ENCODE measurements around the gene CDC34. TPM values are rescaled to one million over a fixed set of nuclear protein-coding genes. Genes with fewer than 3 reads are reported as not detected.
A peak's percentile ranks its signal among the peaks of the same experiment; 100 is the strongest.

CDC34 gene
- total RNA-seq, 1 experiment from 2014 or later = 76.2 TPM

- Histone ChIP-seq H3K27me3 (no peaks in the 10 kb centered on the region), H3K36me3 (no peaks in the 10 kb centered on the region), H3K27ac (no peak overlapping the region), H3K9me3 (replicated peaks) (no peaks in the 10 kb centered on the region), H3K4me1 (peaks cover 11% of the 10 kb centered on the region), H3K4me3 (peak overlapping the region; percentile 97)
- no peak for DNase-seq
Observed at GRCh38 chr19:508204-509150, 23.1 kb upstream of the CDC34 start.

DNA sequence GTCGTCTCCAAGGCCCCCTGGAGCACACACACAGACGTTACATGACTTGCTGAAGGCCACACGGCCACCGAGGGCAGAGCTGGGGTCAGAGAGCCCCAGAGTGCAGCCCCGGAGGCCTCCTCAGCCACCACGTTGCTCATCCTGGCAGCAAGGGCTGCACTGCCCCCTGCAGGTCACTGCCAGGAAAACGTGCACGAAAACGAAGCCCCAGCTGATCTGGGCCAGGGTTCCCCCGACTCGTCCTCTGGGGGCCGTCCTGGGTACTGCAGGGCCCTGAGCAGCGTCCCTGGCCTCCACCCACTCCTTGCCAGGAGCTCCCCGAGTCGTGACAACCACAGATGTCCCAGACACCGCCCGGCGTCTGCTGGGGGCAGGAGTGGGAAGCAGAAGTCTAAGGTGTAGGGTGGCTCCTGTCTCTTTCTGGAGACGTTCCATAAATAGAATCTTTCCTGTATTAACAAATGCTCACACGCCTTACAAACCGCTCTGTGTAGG, 20.9 kb upstream of the CDC34 start:
- no peaks in the 10 kb centered on the region for H3K27me3 ChIP-seq
- no peaks in the 10 kb centered on the region for H3K9me3 ChIP-seq (replicated peaks)
- no peaks in the 10 kb centered on the region for H3K36me3 ChIP-seq
- peaks cover 11% of the 10 kb centered on the region for H3K4me1 ChIP-seq
- H3K27ac ChIP-seq = peak overlapping the region; percentile 86
- DNase-seq = peak; percentile 87 to 95
- H3K4me3 ChIP-seq = peak overlapping the region; percentile 13

GRCh38 chr19:511101-511851, 20.3 kb upstream of the CDC34 start:
- Histone ChIP-seq H3K4me3 (peak overlapping the region; percentile 13), H3K9me3 (replicated peaks) (no peaks in the 10 kb centered on the region), H3K27me3 (no peaks in the 10 kb centered on the region), H3K27ac (peak overlapping the region; percentile 86), H3K36me3 (no peaks in the 10 kb centered on the region), H3K4me1 (peaks cover 11% of the 10 kb centered on the region)
- DNase-seq = peak; percentile 88 to 90

GRCh38 chr19:512547-513365, 18.8 kb upstream of the CDC34 start:
- H3K4me1 ChIP-seq = peaks cover 11% of the 10 kb centered on the region
- H3K27me3 ChIP-seq = no peaks in the 10 kb centered on the region
- H3K9me3 ChIP-seq (replicated peaks) = no peaks in the 10 kb centered on the region
- no peak overlapping the region for H3K4me3 ChIP-seq
- H3K27ac ChIP-seq = no peak overlapping the region
- no peaks in the 10 kb centered on the region for H3K36me3 ChIP-seq
- DNase-seq = peak in 1 of 2 experiments; percentile 44

- H3K4me1 ChIP-seq = peaks cover 11% of the 10 kb centered on the region
- H3K36me3 ChIP-seq = no peaks in the 10 kb centered on the region
- H3K4me3 ChIP-seq = no peak overlapping the region
- H3K9me3 ChIP-seq (replicated peaks) = no peaks in the 10 kb centered on the region
- DNase-seq = no peak
- no peak overlapping the region for H3K27ac ChIP-seq
- no peaks in the 10 kb centered on the region for H3K27me3 ChIP-seq
Observed at GRCh38 chr19:513368-514165, 18.0 kb upstream of the CDC34 start.

DNA sequence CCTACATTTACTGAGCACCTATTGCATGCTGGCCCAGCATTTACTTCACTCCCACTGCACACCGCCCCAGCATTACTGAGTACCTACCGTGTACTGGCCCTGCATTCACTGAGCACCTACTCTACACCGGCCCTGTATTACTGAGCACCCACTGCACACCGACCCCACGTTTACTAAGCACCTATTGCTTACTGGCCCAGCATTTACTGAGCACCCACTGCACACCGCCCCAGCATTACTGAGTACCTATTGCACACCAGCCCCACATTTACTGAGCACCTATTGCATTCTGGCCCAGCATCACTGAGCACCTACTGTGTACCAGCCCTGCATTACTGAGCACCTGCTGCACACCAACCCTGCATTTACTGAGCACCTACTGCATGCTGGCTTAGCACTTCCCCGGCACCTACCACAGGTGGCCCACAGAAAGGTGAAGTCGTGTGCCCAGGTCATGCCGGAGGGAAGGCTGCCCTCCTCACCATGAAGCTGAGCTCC, 17.3 kb upstream of the CDC34 start:
- peaks cover 11% of the 10 kb centered on the region for H3K4me1 ChIP-seq

GRCh38 chr19:517721-518597, 13.6 kb upstream of the CDC34 start:
- H3K27ac ChIP-seq = no peak overlapping the region
- H3K9me3 ChIP-seq (replicated peaks) = no peaks in the 10 kb centered on the region; the same call in 1 of the 2 replicates
- no peak for DNase-seq
- no peak overlapping the region for H3K4me3 ChIP-seq
- H3K4me1 ChIP-seq = no peaks in the 10 kb centered on the region
- H3K36me3 ChIP-seq = no peaks in the 10 kb centered on the region
- no peaks in the 10 kb centered on the region for H3K27me3 ChIP-seq

More for the DNA sequence above, 17.3 kb upstream of the CDC34 start:
- Histone ChIP-seq H3K36me3 (no peaks in the 10 kb centered on the region), H3K9me3 (replicated peaks) (no peaks in the 10 kb centered on the region), H3K27me3 (no peaks in the 10 kb centered on the region), H3K4me3 (no peak overlapping the region), H3K27ac (no peak overlapping the region)
- DNase-seq = no peak

DNA sequence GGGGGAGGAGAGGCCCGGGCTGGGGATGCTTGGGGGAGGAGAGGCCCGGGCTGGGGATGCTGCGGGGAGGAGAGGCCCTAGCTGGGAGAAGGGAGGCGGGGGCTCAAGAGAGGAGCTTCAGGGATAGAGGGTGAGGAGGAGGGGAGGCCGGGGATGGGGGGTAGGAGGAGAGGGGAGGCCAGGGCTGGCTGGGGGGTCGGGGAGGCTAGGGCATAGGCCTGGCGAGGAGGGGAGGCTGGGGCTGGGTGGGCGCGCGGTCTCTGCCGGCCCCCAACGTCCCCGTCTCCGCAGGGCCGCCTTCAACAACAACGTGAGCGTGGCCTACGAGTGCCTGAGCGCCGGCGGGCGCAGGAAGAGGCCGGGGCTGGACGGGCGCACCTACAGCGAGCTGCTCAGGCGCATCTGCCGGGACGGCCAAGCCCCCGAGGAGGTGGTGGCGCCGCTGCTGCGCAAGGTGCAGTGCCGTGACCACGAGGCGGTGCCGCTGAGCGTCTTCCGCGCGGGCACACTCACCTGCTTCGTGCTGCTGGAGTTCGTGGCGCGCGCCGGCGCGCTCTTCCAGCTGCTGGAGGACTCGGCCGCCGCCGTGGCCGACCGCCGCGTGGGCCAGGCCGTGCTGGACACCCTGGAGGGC, 12.8 kb upstream of the CDC34 start:
- H3K36me3 ChIP-seq = no peaks in the 10 kb centered on the region
- H3K9me3 ChIP-seq (replicated peaks) = no peaks in the 10 kb centered on the region; the same call in 1 of the 2 replicates
- no peaks in the 10 kb centered on the region for H3K4me1 ChIP-seq
- H3K4me3 ChIP-seq = no peak overlapping the region
- no peak for DNase-seq
- H3K27ac ChIP-seq = no peak overlapping the region
- no peaks in the 10 kb centered on the region for H3K27me3 ChIP-seq

DNA sequence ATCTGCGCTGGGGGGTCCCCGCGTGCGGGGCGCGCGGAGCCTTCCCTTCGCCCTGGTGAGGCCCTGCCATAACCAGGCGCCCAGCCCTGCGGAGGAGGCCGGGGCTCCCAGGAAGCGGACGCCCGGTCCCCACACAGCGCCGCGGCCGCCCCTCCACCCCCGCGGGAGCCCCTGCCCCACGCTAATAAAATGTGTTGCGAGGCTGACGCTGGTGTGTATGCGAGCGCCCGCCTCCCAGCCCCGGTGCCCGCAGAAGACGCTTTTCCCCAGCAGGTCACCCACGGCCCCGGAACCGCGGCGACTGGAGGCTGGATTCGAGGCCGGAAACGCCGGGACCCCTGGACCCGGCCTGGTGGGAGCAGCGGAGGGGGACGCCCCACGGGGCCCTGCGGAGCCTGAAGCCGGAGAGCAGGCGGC, 12.1 kb upstream of the CDC34 start:
- Histone ChIP-seq H3K27ac (no peak overlapping the region), H3K4me3 (no peak overlapping the region), H3K9me3 (replicated peaks) (no peaks in the 10 kb centered on the region; the same call in 1 of the 2 replicates), H3K27me3 (no peaks in the 10 kb centered on the region), H3K4me1 (no peaks in the 10 kb centered on the region), H3K36me3 (no peaks in the 10 kb centered on the region)
- DNase-seq = no peak

DNA sequence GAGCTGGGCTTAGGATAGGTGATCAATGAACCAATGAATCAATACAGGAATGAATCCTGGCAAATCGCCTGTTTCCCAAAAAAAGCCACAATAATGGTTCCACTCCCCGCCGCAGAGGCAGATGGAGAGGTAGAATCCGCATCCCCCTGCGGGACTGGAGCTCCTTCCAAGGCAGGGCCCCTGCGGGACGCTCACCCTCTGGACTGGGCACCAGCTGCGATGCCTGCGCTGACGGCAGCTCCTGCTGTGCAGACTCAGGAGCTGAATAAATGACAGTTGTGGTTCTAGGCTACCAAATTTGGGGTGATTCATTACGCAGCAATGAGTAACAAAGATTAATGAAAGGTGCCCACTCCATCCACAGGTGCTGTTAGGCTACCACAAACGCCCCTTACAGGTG, 8.8 kb upstream of the CDC34 start:
- Histone ChIP-seq H3K4me1 (no peaks in the 10 kb centered on the region), H3K4me3 (peak overlapping the region; percentile 38), H3K9me3 (replicated peaks) (no peaks in the 10 kb centered on the region; the same call in 1 of the 2 replicates), H3K36me3 (no peaks in the 10 kb centered on the region), H3K27ac (no peak overlapping the region), H3K27me3 (no peaks in the 10 kb centered on the region)
- no peak for DNase-seq

DNA sequence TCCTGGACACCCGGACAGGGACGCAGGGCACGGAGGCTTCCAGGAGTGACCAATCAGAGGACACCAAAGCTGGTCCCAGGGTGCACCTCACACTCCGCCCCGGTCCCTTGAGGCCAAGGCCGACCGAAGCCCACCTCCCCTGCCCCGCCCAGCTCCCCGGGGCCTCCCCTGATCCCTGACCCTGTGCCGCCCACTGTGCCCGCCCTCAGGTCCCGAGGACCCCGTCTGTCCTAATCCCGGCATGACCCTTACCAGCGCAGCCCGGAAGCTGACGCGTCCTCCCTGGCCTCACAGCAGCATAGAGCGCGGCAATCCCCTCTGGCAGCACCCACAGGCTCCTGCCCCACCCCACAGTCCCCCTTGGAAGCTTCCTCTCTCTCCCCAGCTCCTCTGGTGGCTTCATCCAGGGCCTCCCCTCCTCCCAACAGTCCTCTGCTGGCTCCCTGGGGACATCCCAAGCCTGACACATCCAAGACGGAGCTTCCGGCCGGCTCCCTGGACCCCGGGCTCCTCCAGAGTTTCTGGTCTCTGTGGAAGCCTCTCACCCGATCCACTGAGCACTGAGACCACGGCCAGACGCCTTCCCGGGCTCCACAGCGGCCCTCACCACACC, 7.4 kb upstream of the CDC34 start:
- no peaks in the 10 kb centered on the region; the same call in 1 of the 2 replicates for H3K9me3 ChIP-seq (replicated peaks)
- H3K27me3 ChIP-seq = no peaks in the 10 kb centered on the region
- DNase-seq = peak; percentile 42 to 43
- H3K27ac ChIP-seq = no peak overlapping the region
- no peaks in the 10 kb centered on the region for H3K36me3 ChIP-seq
- peak overlapping the region; percentile 16; the same call in 1 of the 2 replicates for H3K4me3 ChIP-seq
- no peaks in the 10 kb centered on the region for H3K4me1 ChIP-seq

- H3K4me1 ChIP-seq = no peaks in the 10 kb centered on the region
- H3K27ac ChIP-seq = no peak overlapping the region
- H3K36me3 ChIP-seq = no peaks in the 10 kb centered on the region
- H3K9me3 ChIP-seq (replicated peaks) = no peaks in the 10 kb centered on the region; the same call in 1 of the 2 replicates
- DNase-seq = no peak
- H3K4me3 ChIP-seq = no peak overlapping the region
- H3K27me3 ChIP-seq = no peaks in the 10 kb centered on the region
Observed at GRCh38 chr19:525029-525428, 6.5 kb upstream of the CDC34 start.
